Mammary epithelial cell (primary cell): ENCODE results near the gene MBD3.

Source experiments
- EZH2 ChIP-seq: IDR thresholded peaks from 2 replicates; pipeline ENCODE4 v1.6.1; 2012; ENCODE audit warnings: low read length, inconsistent platforms, borderline replicate concordance
- TF ChIP-seq, protein P1 (sequence below), 2 donors: IDR thresholded peaks in 1 of 2; conservative IDR thresholded peaks in 1 of 2; 2 replicates each; pipeline ENCODE4 v1.5.1; 2011 to 2012; ENCODE audit warnings: inconsistent platforms in 2 of 2, low read length in 2 of 2, mild to moderate bottlenecking in 2 of 2, control low read depth in 1 of 2, low read depth in 1 of 2; ENCODE audit not compliant: insufficient read depth in 1 of 2; ENCODE audit errors: extremely low read depth in 1 of 2

DNA sequence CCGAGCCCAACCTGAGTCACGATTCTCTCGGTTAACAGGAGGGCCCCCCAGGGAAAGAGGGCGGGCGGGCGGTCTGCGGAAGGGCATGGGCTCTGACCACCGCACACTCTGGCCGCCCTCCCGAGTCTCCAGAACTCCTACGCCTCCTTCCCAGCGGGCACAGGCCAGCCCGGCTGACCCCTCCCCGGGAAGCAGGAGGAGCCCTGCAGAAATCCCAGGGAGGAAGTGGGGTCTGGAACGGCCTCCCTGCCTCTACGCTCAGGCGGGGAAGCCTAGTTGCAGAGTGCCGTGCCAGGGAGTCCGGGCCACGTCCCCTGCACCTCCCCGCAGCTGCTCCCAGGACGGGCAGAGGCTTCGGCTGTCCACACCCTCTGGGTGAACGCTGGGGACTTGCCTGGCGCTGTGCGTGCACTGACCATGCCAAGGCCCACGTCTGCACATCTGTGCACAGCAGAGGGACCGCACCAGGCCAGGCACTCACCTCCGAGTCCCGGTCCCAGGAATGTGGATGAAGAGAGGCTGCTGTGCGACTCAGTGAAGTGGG lies 39.0 kb upstream of the MBD3 start:
- TF ChIP-seq, protein P1, sequence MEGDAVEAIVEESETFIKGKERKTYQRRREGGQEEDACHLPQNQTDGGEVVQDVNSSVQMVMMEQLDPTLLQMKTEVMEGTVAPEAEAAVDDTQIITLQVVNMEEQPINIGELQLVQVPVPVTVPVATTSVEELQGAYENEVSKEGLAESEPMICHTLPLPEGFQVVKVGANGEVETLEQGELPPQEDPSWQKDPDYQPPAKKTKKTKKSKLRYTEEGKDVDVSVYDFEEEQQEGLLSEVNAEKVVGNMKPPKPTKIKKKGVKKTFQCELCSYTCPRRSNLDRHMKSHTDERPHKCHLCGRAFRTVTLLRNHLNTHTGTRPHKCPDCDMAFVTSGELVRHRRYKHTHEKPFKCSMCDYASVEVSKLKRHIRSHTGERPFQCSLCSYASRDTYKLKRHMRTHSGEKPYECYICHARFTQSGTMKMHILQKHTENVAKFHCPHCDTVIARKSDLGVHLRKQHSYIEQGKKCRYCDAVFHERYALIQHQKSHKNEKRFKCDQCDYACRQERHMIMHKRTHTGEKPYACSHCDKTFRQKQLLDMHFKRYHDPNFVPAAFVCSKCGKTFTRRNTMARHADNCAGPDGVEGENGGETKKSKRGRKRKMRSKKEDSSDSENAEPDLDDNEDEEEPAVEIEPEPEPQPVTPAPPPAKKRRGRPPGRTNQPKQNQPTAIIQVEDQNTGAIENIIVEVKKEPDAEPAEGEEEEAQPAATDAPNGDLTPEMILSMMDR (conservative IDR thresholded peaks at IDR 0.05 in 1 of 2, IDR thresholded peaks at IDR 0.05 in 1 of 2; ENCODE audit: extremely low read depth in 1 of 2, insufficient read depth in 1 of 2, low read depth in 1 of 2, low read length in 2 of 2), result no peak
- TF ChIP-seq EZH2, result no peak
